ENCODE results near the gene LLGL1.

LLGL1 gene

DNA sequence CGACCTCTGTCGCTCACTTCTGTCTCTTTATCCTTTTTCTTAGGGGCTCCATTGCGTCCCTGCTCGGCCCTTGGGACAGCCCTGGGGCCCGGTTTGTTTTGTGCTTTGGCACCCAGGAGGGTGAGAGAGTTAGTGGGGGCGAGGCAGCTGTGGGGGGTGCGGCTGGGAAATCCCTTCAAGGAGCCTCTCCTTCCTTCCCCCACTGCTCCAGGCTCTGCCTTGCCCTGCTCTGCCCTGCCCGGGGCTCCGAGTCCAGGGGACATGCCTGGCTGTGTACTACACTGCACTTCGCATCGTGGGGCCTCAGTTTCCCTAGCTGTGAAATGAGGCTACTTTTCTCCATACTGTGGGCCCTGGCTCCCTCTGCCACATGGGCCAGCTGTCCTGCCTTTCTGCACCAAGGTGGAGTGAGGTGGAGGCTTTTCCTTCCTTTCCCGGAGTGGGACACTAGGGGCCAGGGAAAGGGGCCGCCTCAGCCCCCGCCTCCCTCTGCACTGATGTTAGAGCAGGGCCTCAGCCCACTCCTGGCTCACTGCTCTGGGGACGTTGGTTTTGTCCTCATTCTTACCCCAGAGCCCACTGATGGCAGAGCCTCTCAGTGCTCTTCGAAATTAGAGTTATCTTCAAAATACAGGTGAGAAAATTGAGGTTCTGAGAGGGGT, 980 bp downstream of the LLGL1 start:
- peak overlapping the region; percentile 86 for H3K4me3 ChIP-seq (ENCODE audit: low read length)
- no peaks in the 10 kb centered on the region for H3K36me3 ChIP-seq (ENCODE audit: insufficient read depth, low read length)
- peaks cover 55% of the 10 kb centered on the region for H3K4me1 ChIP-seq (ENCODE audit: insufficient read depth, low read length)
- H2AFZ ChIP-seq (ENCODE audit: low read depth, low read length) = no peak overlapping the region
- no peaks in the 10 kb centered on the region for H3K27me3 ChIP-seq (ENCODE audit: insufficient read depth, low read length)
- no peaks in the 10 kb centered on the region for H3K9me3 ChIP-seq (ENCODE audit: low read length)

DNA sequence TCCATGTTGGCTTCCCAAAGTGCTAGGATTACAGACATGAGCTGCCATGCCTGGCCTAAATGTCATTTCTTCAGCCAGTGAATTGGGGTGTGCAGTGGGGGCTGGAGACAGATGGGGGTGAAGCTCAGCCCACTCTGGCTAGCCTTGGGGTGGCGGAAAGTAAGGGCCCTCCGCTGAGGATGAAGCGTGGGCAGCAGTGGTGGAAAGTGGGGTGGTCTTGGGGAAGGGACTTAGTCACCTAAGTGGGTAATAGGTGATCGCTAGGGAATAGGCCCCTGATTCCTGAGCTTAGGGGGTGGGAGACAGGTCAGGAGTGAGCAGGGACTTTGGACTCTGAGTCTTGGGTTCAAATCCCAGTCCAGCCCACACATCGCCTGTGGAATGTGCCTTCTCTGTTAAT, 2.2 kb downstream of the LLGL1 start:
- Histone ChIP-seq H3K4me1 (ENCODE audit: insufficient read depth, low read length) (peaks cover 63% of the 10 kb centered on the region), H3K4me3 (ENCODE audit: low read length) (no peak overlapping the region), H3K36me3 (ENCODE audit: insufficient read depth, low read length) (peaks cover 4% of the 10 kb centered on the region), H3K9me3 (ENCODE audit: low read length) (no peaks in the 10 kb centered on the region), H3K27me3 (ENCODE audit: insufficient read depth, low read length) (no peaks in the 10 kb centered on the region), H2AFZ (ENCODE audit: low read depth, low read length) (no peak overlapping the region)

DNA sequence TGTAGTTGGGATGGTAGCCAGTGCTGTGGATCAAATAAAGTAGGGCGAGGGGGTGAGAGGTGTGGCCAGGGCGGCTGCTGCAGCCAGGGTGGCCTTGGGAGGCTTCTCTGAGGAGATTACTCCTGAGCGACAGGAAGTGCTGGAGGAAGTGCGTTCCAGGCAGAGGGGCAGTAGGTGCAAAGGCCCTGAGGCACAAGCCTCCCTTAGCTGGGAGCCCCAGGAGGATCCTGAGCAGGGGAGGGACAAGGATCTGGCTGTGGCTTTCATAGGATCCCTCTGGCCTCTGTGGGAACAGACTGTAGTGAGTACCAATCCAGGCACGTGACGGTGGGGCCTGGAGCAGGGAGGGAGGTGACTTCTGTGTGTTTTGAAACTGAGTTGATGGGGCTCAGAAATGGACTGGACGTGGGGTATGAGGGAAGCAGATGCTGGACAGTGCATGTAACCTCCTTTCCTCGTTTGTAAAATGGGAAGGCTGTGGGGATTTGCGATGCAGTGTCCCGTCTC, 2.8 kb downstream of the LLGL1 start:
- Histone ChIP-seq H2AFZ (ENCODE audit: low read depth, low read length) (no peak overlapping the region), H3K4me1 (ENCODE audit: insufficient read depth, low read length) (peaks cover 63% of the 10 kb centered on the region), H3K9me3 (ENCODE audit: low read length) (no peaks in the 10 kb centered on the region), H3K36me3 (ENCODE audit: insufficient read depth, low read length) (peaks cover 9% of the 10 kb centered on the region), H3K27me3 (ENCODE audit: insufficient read depth, low read length) (no peaks in the 10 kb centered on the region), H3K4me3 (ENCODE audit: low read length) (no peak overlapping the region)

- peaks cover 18% of the 10 kb centered on the region for H3K36me3 ChIP-seq (ENCODE audit: insufficient read depth, low read length)
- no peaks in the 10 kb centered on the region for H3K27me3 ChIP-seq (ENCODE audit: insufficient read depth, low read length)
- H3K4me1 ChIP-seq (ENCODE audit: insufficient read depth, low read length) = peaks cover 59% of the 10 kb centered on the region
- H3K4me3 ChIP-seq (ENCODE audit: low read length) = no peak overlapping the region
- H2AFZ ChIP-seq (ENCODE audit: low read depth, low read length) = no peak overlapping the region
- no peaks in the 10 kb centered on the region for H3K9me3 ChIP-seq (ENCODE audit: low read length)
Observed at GRCh38 chr17:18229254-18229653, 3.8 kb downstream of the LLGL1 start.

DNA sequence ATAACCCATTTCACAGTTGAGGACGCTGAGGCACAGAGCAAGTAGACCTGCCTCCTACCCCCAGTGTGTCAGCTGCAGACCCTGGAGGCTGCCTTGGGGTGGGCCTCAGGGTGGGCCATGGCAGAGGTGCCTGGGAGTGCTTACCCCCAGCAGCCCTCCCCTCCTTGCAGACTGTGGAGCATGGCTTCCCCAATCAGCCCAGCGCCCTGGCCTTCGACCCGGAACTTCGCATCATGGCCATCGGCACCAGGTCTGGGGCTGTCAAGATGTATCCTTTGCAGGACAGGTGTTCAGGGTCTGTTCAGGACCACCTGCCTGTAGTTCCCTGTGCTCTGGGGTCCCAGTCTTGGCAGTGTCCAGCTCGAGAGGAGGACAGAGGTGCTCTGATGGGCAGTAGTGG, 4.3 kb downstream of the LLGL1 start:
- no peak overlapping the region for H2AFZ ChIP-seq (ENCODE audit: low read depth, low read length)
- no peaks in the 10 kb centered on the region for H3K9me3 ChIP-seq (ENCODE audit: low read length)
- no peaks in the 10 kb centered on the region for H3K27me3 ChIP-seq (ENCODE audit: insufficient read depth, low read length)
- peaks cover 58% of the 10 kb centered on the region for H3K4me1 ChIP-seq (ENCODE audit: insufficient read depth, low read length)
- peaks cover 23% of the 10 kb centered on the region for H3K36me3 ChIP-seq (ENCODE audit: insufficient read depth, low read length)
- no peak overlapping the region for H3K4me3 ChIP-seq (ENCODE audit: low read length)

DNA sequence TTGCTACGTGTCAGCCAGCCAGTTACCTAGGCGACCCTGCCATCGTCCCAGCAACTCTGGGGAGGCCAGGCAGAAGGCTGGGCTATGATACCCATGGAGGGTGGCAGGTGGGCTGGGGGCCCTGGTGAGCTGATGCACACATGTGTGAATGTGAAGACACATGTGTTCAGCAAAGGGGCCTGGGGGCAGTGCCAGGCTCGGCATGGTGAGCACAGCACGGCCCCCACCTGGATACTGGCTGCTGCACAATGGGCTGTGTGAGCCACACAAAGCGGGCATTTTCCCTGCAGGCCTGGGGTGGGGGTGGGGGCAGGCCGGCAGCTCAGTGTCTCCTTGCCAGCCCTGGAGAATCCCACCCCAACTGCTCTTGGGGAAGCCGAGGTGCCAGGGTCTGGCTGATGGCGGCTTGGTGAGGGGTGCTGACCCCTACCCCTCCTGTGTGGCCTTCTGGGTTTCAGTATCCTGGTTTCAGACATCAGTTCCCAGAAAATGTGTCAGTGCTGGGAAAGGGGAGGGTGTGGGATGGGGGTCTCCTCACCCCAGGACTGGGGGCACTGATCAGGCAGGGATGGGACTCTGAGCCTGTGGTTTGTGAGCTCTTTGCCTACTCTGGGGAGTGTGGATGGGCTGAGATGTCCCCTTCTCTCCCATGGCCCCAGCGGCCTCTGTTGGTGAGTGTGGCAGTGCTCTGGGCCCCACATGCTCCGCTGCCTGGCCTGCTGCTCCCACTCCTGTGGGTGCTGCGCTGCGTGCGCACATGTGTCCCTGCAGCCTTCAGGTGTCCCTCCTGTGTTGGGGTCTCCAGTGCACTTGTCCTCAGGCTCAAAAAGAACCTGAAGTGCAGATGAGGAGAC, 5.1 kb downstream of the LLGL1 start:
- H2AFZ ChIP-seq (ENCODE audit: low read depth, low read length) = no peak overlapping the region
- H3K9me3 ChIP-seq (ENCODE audit: low read length) = no peaks in the 10 kb centered on the region
- no peaks in the 10 kb centered on the region for H3K27me3 ChIP-seq (ENCODE audit: insufficient read depth, low read length)
- H3K4me1 ChIP-seq (ENCODE audit: insufficient read depth, low read length) = peaks cover 54% of the 10 kb centered on the region
- no peak overlapping the region for H3K4me3 ChIP-seq (ENCODE audit: low read length)
- H3K36me3 ChIP-seq (ENCODE audit: insufficient read depth, low read length) = peaks cover 31% of the 10 kb centered on the region

GRCh38 chr17:18231164-18231563, 5.7 kb downstream of the LLGL1 start:
- Histone ChIP-seq H3K36me3 (ENCODE audit: insufficient read depth, low read length) (peaks cover 37% of the 10 kb centered on the region), H3K27me3 (ENCODE audit: insufficient read depth, low read length) (no peaks in the 10 kb centered on the region), H3K4me1 (ENCODE audit: insufficient read depth, low read length) (peaks cover 54% of the 10 kb centered on the region), H2AFZ (ENCODE audit: low read depth, low read length) (no peak overlapping the region), H3K9me3 (ENCODE audit: low read length) (no peaks in the 10 kb centered on the region), H3K4me3 (ENCODE audit: low read length) (no peak overlapping the region)

DNA sequence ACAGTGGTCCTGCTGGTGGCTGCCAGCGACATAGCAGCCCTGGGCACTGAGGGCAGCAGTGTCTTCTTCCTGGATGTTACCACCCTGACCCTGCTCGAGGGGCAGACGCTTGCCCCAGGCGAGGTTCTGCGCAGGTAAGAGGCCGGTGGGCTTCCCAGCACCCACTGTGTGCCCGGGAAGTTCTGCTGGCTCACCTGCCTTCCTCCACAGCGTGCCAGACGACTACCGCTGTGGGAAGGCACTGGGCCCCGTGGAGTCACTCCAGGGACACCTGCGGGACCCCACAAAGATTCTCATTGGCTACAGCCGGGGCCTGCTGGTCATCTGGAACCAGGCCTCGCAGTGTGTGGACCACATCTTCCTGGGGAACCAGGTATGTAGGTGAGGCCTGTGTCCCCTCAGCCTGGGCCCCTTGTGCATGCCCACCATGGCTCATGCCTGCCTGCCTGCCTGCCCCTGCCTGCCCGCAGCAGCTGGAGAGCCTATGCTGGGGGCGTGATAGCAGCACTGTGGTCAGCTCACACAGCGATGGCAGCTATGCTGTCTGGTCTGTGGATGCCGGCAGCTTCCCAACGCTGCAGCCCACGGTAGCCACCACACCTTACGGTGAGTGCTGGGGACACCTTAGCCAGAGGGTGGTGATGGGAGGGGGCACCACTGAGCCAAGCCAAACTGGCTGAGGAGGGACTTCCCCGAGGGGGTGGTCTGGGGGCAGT, 8.5 kb downstream of the LLGL1 start:
- no peaks in the 10 kb centered on the region for H3K27me3 ChIP-seq (ENCODE audit: insufficient read depth, low read length)
- H2AFZ ChIP-seq (ENCODE audit: low read depth, low read length) = no peak overlapping the region
- no peaks in the 10 kb centered on the region for H3K9me3 ChIP-seq (ENCODE audit: low read length)
- no peak overlapping the region for H3K4me3 ChIP-seq (ENCODE audit: low read length)
- H3K4me1 ChIP-seq (ENCODE audit: insufficient read depth, low read length) = peaks cover 32% of the 10 kb centered on the region
- H3K36me3 ChIP-seq (ENCODE audit: insufficient read depth, low read length) = peaks cover 61% of the 10 kb centered on the region

DNA sequence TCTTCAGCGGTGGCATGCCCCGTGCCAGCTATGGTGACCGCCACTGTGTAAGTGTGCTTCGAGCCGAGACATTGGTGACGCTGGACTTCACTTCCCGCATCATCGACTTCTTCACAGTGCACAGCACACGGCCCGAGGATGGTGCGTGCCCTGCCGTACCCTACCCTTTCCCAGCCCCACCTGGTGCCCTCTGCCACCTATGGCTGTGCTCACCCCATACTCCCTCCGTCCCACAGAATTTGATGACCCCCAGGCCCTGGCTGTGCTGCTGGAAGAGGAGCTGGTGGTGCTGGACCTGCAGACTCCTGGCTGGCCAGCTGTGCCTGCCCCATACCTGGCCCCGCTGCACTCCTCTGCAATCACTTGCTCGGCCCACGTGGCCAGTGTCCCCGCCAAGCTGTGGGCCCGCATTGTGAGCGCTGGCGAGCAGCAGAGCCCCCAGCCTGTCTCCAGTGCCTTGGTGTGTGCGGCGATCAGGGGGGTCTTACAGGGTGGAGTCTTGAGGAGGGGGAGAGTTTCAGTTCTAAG, 9.5 kb downstream of the LLGL1 start:
- H2AFZ ChIP-seq (ENCODE audit: low read depth, low read length) = no peak overlapping the region
- H3K27me3 ChIP-seq (ENCODE audit: insufficient read depth, low read length) = no peaks in the 10 kb centered on the region
- peaks cover 23% of the 10 kb centered on the region for H3K4me1 ChIP-seq (ENCODE audit: insufficient read depth, low read length)
- H3K9me3 ChIP-seq (ENCODE audit: low read length) = no peaks in the 10 kb centered on the region
- peaks cover 71% of the 10 kb centered on the region for H3K36me3 ChIP-seq (ENCODE audit: insufficient read depth, low read length)
- H3K4me3 ChIP-seq (ENCODE audit: low read length) = no peak overlapping the region

GRCh38 chr17:18235743-18236256, 10.4 kb downstream of the LLGL1 start:
- no peak overlapping the region for H3K4me3 ChIP-seq (ENCODE audit: low read length)
- peaks cover 14% of the 10 kb centered on the region for H3K4me1 ChIP-seq (ENCODE audit: insufficient read depth, low read length)
- peaks cover 79% of the 10 kb centered on the region for H3K36me3 ChIP-seq (ENCODE audit: insufficient read depth, low read length)
- H2AFZ ChIP-seq (ENCODE audit: low read depth, low read length) = no peak overlapping the region
- no peaks in the 10 kb centered on the region for H3K27me3 ChIP-seq (ENCODE audit: insufficient read depth, low read length)
- H3K9me3 ChIP-seq (ENCODE audit: low read length) = no peaks in the 10 kb centered on the region

DNA sequence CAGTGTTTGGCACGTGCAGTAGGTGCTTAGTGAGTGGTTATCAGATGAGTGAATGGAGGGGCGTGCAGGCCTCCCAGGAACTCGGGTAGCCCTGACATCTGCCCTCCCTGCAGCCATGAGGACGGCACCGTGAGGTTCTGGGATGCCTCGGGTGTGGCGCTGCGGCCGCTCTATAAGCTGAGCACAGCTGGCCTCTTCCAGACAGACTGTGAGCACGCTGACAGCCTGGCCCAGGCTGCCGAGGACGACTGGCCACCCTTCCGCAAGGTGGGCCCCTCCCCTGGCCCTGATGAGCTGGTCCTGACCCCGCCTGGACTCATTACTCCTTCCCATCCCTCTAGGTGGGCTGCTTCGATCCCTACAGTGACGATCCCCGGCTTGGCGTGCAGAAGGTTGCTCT, 11.1 kb downstream of the LLGL1 start:
- H3K27me3 ChIP-seq (ENCODE audit: insufficient read depth, low read length) = no peaks in the 10 kb centered on the region
- peaks cover 7% of the 10 kb centered on the region for H3K4me1 ChIP-seq (ENCODE audit: insufficient read depth, low read length)
- no peak overlapping the region for H3K4me3 ChIP-seq (ENCODE audit: low read length)
- no peaks in the 10 kb centered on the region for H3K9me3 ChIP-seq (ENCODE audit: low read length)
- peaks cover 86% of the 10 kb centered on the region for H3K36me3 ChIP-seq (ENCODE audit: insufficient read depth, low read length)
- H2AFZ ChIP-seq (ENCODE audit: low read depth, low read length) = no peak overlapping the region

DNA sequence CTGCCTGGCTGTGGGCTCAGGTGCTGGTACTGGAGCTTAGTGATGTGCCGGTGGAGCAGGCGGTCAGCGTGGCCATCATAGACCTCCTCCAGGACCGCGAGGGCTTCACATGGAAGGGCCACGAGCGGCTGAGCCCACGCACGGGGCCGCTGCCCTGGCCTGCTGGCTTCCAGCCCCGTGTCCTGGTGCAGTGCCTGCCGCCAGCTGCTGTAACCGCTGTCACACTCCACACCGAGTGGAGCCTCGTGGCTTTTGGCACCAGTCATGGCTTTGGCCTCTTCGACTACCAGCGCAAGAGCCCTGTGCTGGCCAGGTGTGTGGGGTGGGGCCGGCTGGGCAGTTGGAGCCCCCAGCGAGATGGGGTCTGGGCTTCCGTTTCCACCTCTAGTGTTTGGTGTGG, 12.0 kb downstream of the LLGL1 start:
- Histone ChIP-seq H3K4me1 (ENCODE audit: insufficient read depth, low read length) (no peaks in the 10 kb centered on the region), H3K9me3 (ENCODE audit: low read length) (no peaks in the 10 kb centered on the region), H3K4me3 (ENCODE audit: low read length) (no peak overlapping the region), H3K27me3 (ENCODE audit: insufficient read depth, low read length) (no peaks in the 10 kb centered on the region), H3K36me3 (ENCODE audit: insufficient read depth, low read length) (peaks cover 94% of the 10 kb centered on the region), H2AFZ (ENCODE audit: low read depth, low read length) (no peak overlapping the region)

DNA sequence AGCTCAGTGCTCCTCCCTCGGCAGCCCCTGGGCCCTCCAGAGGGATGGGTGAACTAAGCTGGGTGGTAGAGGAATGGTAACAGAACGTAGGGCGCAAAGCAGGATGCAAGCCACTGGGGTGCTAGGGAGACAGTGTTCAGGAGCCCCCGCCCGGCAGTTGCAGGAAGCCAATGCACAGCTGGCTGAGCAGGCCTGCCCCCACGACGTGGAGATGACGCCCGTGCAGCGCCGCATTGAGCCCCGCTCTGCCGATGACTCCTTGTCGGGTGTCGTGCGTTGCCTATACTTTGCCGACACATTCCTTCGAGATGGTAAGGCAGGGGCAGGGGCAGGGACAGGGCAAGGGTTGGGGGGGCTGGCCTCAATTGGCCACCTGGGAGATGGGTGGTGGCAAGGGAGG, 12.9 kb downstream of the LLGL1 start:
- H3K9me3 ChIP-seq (ENCODE audit: low read length) = no peaks in the 10 kb centered on the region
- no peak overlapping the region for H2AFZ ChIP-seq (ENCODE audit: low read depth, low read length)
- H3K4me3 ChIP-seq (ENCODE audit: low read length) = no peak overlapping the region
- no peaks in the 10 kb centered on the region for H3K27me3 ChIP-seq (ENCODE audit: insufficient read depth, low read length)
- no peaks in the 10 kb centered on the region for H3K4me1 ChIP-seq (ENCODE audit: insufficient read depth, low read length)
- peaks cover 92% of the 10 kb centered on the region for H3K36me3 ChIP-seq (ENCODE audit: insufficient read depth, low read length)

Data from neuron (in vitro differentiated cells).